Esophagus muscularis mucosa (tissue), 4 donors: Measurements from ENCODE around the gene IFIT2. TPM values are rescaled to one million over a fixed set of nuclear protein-coding genes. Genes with fewer than 3 reads are reported as not detected.
"Not testable (repeated sequence)": the region's sequence is repeated elsewhere in the genome, so short reads cannot be mapped to it uniquely, and the experiment has no call there.

Source experiments
- DNase-seq: peaks from one replicate; pipeline ENCODE4 v3.0.0-alpha.2; 2017; ENCODE audit errors: extremely low spot score
- H3K27ac ChIP-seq, 4 donors: fragments of 200-600 bp; sonication (generic); replicated peaks in 1 of 4; 1 replicate in 3 of 4; 2 replicates in 1 of 4; pipeline ENCODE4 v1.5.1; 2016 to 2019; ENCODE audit warnings: mild to moderate bottlenecking in 1 of 4
- H3K27me3 ChIP-seq, 4 donors: fragments of 200-600 bp; sonication (generic); one replicate each; pipeline versions ENCODE4 v1.5.1 to v1.6.0; 2016 to 2019
- H3K36me3 ChIP-seq, 4 donors: fragments of 200-600 bp; sonication (generic); one replicate each; pipeline ENCODE4 v1.5.1; 2016 to 2019
- H3K4me1 ChIP-seq, 4 donors: fragments of 200-600 bp; sonication (generic); one replicate each; pipeline ENCODE4 v1.5.1; 2016 to 2019
- H3K4me3 ChIP-seq, 4 donors: fragments of 200-600 bp; sonication (generic); 1 replicate in 2 of 4; 2 replicates in 2 of 4; pipeline ENCODE4 v1.5.1; 2016 to 2019; ENCODE audit warnings: mild to moderate bottlenecking in 4 of 4, moderate library complexity in 1 of 4
- H3K9me3 ChIP-seq, 4 donors: fragments of 200-600 bp; sonication (generic); 1 replicate in 3 of 4; 2 replicates in 1 of 4; pipeline ENCODE4 v1.5.1; 2016 to 2019
- EP300 ChIP-seq: sonication (generic); formaldehyde crosslinking; IDR thresholded peaks from one replicate; pipeline ENCODE4 v1.6.1; 2017; ENCODE audit warnings: antibody characterized with exemption
- POLR2A ChIP-seq: fragments of 450-650 bp; IDR thresholded peaks from one replicate; pipeline ENCODE4 v1.6.1; 2017; ENCODE audit warnings: antibody characterized with exemption, moderate library complexity, mild to moderate bottlenecking, low read depth
- POLR2AphosphoS5 ChIP-seq, 2 donors: sonication (generic); formaldehyde crosslinking; IDR thresholded peaks; one replicate each; pipeline ENCODE4 v1.6.1; 2017; ENCODE audit warnings: antibody characterized with exemption in 2 of 2
- WGBS: methylation state at CpG from one replicate; pipeline ENCODE4 v1.1.5; 2018; 5-methylcytosine and 5-hydroxymethylcytosine counted together
- intact Hi-C: fragments of 100-400 bp; cut with DNase I; formaldehyde crosslinking; loops from one replicate; pipeline ENCODE4 v1.15.1; 2023
- total RNA-seq, 4 donors: library from RNA; depleted of rRNA; stranded (reverse); fragments of >200 nt; gene quantifications; one replicate each; pipeline versions ENCODE4 v1.1.0 to v1.2.1, GENCODE V29; 2016
- TF ChIP-seq, protein P1 (sequence below), 3 experiments: fragments of 200-600 bp in 2 of 3; fragments of 450-650 bp in 1 of 3; sonication (generic) in 2 of 3; IDR thresholded peaks; one replicate each; pipeline ENCODE4 v1.5.1; 2017 to 2019; ENCODE audit warnings: antibody characterized with exemption in 3 of 3, mild to moderate bottlenecking in 2 of 3, moderate library complexity in 1 of 3

Gene IFIT2
- total RNA-seq, 4 donors from 2014 or later, result 2.2 to 5.0 (median 3.3) TPM

DNA sequence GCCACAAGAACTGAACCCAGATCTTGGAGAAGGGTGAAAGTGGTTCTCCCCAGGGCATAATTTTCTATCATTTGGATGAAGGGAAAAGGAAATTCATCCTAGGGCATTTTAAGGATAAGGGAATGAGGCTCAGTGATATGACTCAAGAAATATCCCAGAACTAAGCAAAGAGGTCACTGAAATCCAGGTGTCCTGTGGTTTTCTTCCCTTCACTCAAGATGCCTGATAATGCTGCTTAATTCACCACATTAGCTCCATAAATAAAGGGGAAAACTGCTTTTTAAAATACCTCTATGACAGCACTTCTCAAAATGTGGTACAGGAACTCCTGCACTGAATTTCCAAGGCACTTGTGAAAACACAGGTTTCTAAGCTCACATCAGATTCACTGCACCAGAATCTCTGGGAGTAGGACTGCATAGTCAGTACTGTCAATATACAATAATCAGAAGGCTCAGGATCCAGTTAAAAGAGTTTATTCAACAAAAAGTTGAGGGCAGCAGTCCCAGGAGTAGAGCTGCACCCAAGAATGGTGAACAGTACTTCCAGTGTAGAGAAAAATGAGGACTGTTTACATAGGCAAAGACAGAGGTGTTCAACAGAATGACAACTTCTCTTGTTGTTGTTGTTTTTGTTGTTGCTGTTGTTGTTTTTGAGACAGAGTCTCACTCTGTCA, 28.8 kb downstream of the IFIT2 start:
- TF ChIP-seq EP300 (no peak), POLR2AphosphoS5 (IDR thresholded peaks at IDR 0.05) (no peak), POLR2A (no peak)
- no peaks in the 10 kb centered on the region for H3K36me3 ChIP-seq
- H3K4me3 ChIP-seq, result no peak overlapping the region
- peak overlapping the region; percentile 36 to 83 (median 70) for H3K27ac ChIP-seq
- DNase-seq, result no peak
- H3K27me3 ChIP-seq, result no peaks in the 10 kb centered on the region
- H3K9me3 ChIP-seq, result no peaks in the 10 kb centered on the region
- intact Hi-C loops, result no loop called here
- peaks cover 66 to 79% (median 73%) of the 10 kb centered on the region in 4 donors for H3K4me1 ChIP-seq

DNA sequence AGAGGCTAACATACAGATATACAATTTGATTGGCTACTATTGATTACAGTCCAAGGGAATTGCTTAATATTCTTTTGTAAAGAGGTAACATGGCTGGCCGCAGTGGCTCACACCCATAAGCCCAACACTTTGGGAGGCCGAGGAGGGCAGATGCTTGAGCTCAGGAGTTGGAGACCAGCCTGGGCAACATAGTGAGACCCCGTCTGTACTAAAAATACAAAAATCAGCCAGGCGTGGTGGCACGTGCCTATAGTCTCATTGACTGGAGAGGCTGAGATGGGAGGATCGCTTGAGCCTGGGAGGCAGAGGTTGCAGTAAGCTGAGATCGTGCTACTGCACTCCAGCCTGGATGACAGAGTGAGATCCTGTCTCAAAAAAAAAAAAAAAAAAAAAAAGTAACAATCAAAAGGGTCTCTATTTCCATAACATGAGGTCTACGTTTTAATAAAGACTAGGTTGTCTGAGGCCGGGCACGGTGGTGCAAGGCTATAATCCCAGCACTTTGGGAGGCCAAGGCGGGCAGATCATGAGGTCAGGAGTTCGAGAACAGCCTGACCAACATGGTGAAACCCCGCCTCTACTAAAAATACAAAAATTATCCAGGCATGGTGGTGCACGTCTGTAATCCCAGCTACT, 29.8 kb downstream of the IFIT2 start:
- H3K36me3 ChIP-seq, H3K27me3 ChIP-seq, DNase-seq, H3K9me3 ChIP-seq, intact Hi-C loops: not testable (repeated sequence)
- Histone ChIP-seq H3K4me1 (peaks cover 66 to 79% (median 76%) of the 10 kb centered on the region in 4 donors), H3K27ac (peak overlapping the region; percentile 63 to 83 (median 70)), H3K4me3 (peak overlapping the region; percentile 39 to 53 (median 44))
- WGBS, result 82% methylated on average over 14 of the region's 14 CpGs

DNA sequence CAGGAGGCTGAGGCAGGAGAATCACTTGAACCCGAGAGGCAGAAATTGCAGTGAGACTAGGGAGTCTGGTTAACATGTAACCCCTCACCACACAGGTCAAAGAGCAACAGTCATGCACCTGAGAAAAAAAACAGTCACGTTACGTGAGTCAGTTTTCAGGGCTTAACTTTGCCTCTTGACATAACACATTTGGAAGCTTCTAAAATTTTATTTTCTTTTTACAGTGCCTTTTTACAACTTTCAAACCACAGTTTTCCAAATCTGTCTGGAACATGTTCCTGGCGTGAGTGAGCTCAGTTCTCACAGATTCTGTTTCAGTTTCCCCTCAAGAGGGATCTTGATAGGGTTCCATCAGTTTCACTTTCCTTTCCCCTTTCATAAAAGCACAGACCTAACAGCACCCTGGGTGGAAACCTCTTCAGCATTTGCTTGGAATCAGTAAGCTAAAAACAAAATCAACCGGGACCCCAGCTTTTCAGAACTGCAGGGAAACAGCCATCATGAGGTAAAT, 30.3 kb downstream of the IFIT2 start:
- Histone ChIP-seq H3K27me3 (no peaks in the 10 kb centered on the region), H3K27ac (peak overlapping the region; percentile 63 to 83 (median 70)), H3K4me1 (peaks cover 63 to 78% (median 70%) of the 10 kb centered on the region in 4 donors), H3K9me3 (no peaks in the 10 kb centered on the region), H3K36me3 (no peaks in the 10 kb centered on the region), H3K4me3 (peak overlapping the region; percentile 39 to 53 (median 44))
- TF ChIP-seq EP300 (no peak), POLR2AphosphoS5 (IDR thresholded peaks at IDR 0.05) (peak; percentile 16 to 41)
- no peak for DNase-seq
- intact Hi-C loops, result no loop called here
- 18% methylated on average over 5 of the region's 5 CpGs for WGBS

DNA sequence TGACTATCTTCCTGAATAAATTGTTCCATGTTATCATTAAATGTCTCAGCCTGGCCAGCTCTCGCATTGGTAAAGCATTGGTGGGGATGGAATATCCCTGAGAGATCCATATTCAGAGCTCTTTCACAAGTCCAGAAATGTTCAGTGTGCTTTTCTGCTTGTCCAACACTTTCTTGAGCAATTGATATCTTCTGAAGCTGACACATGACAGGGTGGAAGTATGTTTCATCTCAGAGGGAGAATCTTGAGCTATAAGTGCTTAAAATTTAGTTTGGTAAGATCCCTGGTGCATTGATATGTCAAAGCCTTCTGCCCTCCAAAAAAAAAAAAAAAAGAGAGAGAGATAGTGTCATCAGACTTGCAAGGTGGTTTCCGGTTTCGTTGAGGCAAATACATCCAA, 33.4 kb downstream of the IFIT2 start:
- no peak for DNase-seq
- peaks cover 37 to 52% (median 50%) of the 10 kb centered on the region in 4 donors for H3K4me1 ChIP-seq
- H3K9me3 ChIP-seq, result no peaks in the 10 kb centered on the region
- H3K27me3 ChIP-seq, result no peaks in the 10 kb centered on the region
- no peak overlapping the region for H3K27ac ChIP-seq
- intact Hi-C loops, result loop anchor here (5.0 kb wide), 1 partner anchor 37 kb away; no protein-coding TSS in a partner anchor
- H3K36me3 ChIP-seq, result peaks cover 0 to 29% (median 16%) of the 10 kb centered on the region in 4 donors
- no peak for TF ChIP-seq EP300
- TF ChIP-seq, protein P1, sequence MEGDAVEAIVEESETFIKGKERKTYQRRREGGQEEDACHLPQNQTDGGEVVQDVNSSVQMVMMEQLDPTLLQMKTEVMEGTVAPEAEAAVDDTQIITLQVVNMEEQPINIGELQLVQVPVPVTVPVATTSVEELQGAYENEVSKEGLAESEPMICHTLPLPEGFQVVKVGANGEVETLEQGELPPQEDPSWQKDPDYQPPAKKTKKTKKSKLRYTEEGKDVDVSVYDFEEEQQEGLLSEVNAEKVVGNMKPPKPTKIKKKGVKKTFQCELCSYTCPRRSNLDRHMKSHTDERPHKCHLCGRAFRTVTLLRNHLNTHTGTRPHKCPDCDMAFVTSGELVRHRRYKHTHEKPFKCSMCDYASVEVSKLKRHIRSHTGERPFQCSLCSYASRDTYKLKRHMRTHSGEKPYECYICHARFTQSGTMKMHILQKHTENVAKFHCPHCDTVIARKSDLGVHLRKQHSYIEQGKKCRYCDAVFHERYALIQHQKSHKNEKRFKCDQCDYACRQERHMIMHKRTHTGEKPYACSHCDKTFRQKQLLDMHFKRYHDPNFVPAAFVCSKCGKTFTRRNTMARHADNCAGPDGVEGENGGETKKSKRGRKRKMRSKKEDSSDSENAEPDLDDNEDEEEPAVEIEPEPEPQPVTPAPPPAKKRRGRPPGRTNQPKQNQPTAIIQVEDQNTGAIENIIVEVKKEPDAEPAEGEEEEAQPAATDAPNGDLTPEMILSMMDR (IDR thresholded peaks at IDR 0.05), result no peak
- TF ChIP-seq POLR2A, result no peak
- TF ChIP-seq POLR2AphosphoS5 (IDR thresholded peaks at IDR 0.05), result no peak
- 97% methylated on average over 3 of the region's 3 CpGs for WGBS
- H3K4me3 ChIP-seq, result no peak overlapping the region

DNA sequence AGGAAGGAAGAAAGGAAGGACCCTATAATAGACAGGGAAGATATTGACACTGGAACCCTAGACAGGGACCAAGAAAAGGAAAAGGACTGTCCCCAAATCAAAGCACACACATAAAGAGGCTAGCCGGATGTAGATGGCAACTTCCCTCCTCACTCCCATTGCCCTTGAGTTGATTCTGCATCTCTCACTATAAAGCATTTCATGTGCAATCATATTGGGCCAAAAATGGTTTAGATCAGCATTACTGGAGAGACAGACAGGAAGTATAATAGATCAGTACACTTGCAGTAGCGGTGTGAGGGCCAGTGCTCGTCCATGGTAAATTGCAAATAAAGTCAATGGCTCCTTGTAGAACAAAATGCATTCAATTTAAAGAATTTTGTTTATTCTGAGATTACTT, 34.4 kb downstream of the IFIT2 start:
- H3K27me3 ChIP-seq, result no peaks in the 10 kb centered on the region
- TF ChIP-seq, protein P1 (IDR thresholded peaks at IDR 0.05), result no peak
- TF ChIP-seq POLR2A (no peak), EP300 (no peak)
- H3K9me3 ChIP-seq, result no peaks in the 10 kb centered on the region
- H3K36me3 ChIP-seq, result peaks cover 0 to 34% (median 16%) of the 10 kb centered on the region in 4 donors
- H3K27ac ChIP-seq, result no peak overlapping the region
- WGBS, result 95% methylated on average over 3 of the region's 3 CpGs
- DNase-seq, result no peak
- intact Hi-C loops, result loop anchor here (5.0 kb wide), 1 partner anchor 36 kb away; no protein-coding TSS in a partner anchor
- H3K4me1 ChIP-seq, result peaks cover 27 to 42% (median 41%) of the 10 kb centered on the region in 4 donors
- H3K4me3 ChIP-seq, result no peak overlapping the region

DNA sequence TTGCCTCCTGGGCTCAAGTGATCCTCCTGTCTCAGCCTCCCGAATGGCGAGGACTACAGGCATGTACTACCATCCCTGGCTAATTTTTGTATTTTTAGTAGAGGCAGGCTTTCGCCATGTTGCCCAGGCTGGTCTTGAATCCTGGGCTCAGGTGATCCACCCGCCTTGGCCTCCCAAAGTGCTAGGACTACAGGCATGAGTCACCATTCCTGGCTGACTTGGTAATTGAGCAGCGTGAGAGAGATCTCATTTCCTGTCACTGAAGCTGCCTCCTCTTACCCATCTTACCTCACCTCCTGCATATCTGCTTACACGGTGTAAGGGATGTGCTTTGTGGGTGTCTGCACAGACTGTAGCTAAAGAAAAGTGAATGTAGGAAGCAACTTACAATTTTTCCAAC, 35.6 kb downstream of the IFIT2 start:
- Histone ChIP-seq H3K36me3 (peaks cover 0 to 34% (median 16%) of the 10 kb centered on the region in 4 donors), H3K4me3 (no peak overlapping the region), H3K27ac (no peak overlapping the region), H3K27me3 (no peaks in the 10 kb centered on the region), H3K4me1 (peaks cover 21 to 36% (median 35%) of the 10 kb centered on the region in 4 donors), H3K9me3 (no peaks in the 10 kb centered on the region)
- TF ChIP-seq EP300 (no peak), POLR2AphosphoS5 (IDR thresholded peaks at IDR 0.05) (no peak)
- TF ChIP-seq, protein P1 (IDR thresholded peaks at IDR 0.05), result no peak
- intact Hi-C loops, result loop anchor here (5.0 kb wide), 1 partner anchor 35 kb away; no protein-coding TSS in a partner anchor
- 82% methylated on average over 6 of the region's 6 CpGs for WGBS
- DNase-seq, result no peak
